Trophoblast cell (in vitro differentiated cells and primary cell): ENCODE data around the gene ASS1.

Experiments used
- DNase-seq, 2 donors: peaks; one replicate each; pipeline ENCODE4 v3.0.0-alpha.2; 2016
- H2AFZ ChIP-seq: 2 replicates; pipeline ENCODE4 v1.6.1; 2013; ENCODE audit warnings: low read length, moderate library complexity, mild to moderate bottlenecking; ENCODE audit not compliant: insufficient read depth, poor library complexity
- H2AK5ac ChIP-seq: 2 replicates; pipeline ENCODE4 v1.6.1; 2013; ENCODE audit warnings: mild to moderate bottlenecking, low read length
- H2BK120ac ChIP-seq: 2 replicates; pipeline ENCODE4 v1.6.1; 2013; ENCODE audit warnings: low read length, mild to moderate bottlenecking, moderate library complexity; ENCODE audit not compliant: insufficient read depth, poor library complexity
- H2BK12ac ChIP-seq: 2 replicates; pipeline ENCODE4 v1.6.1; 2013; ENCODE audit warnings: mild to moderate bottlenecking, low read length, moderate library complexity
- H2BK5ac ChIP-seq: 2 replicates; pipeline ENCODE4 v1.6.1; 2013; ENCODE audit warnings: low read length, low read depth, moderate library complexity, mild to moderate bottlenecking; ENCODE audit not compliant: poor library complexity
- H3K14ac ChIP-seq: 2 replicates; pipeline ENCODE4 v1.6.1; 2013; ENCODE audit warnings: mild to moderate bottlenecking, low read length
- H3K18ac ChIP-seq: 2 replicates; pipeline ENCODE4 v1.6.1; 2013; ENCODE audit warnings: mild to moderate bottlenecking, low read length
- H3K23ac ChIP-seq: 2 replicates; pipeline ENCODE4 v1.6.1; 2013; ENCODE audit warnings: low read length
- H3K27ac ChIP-seq: 2 replicates; pipeline ENCODE4 v1.5.1; 2013; ENCODE audit warnings: low read depth, mild to moderate bottlenecking, inconsistent platforms, low read length, moderate library complexity
- H3K27me3 ChIP-seq: 2 replicates; pipeline ENCODE4 v1.6.1; 2013; ENCODE audit warnings: inconsistent platforms, mild to moderate bottlenecking, low read length, moderate library complexity; ENCODE audit not compliant: insufficient read depth
- H3K36me3 ChIP-seq, 2 experiments: 1 replicate in 1 of 2; 2 replicates in 1 of 2; pipeline ENCODE4 v1.6.1; 2013; ENCODE audit warnings: low read length in 2 of 2, mild to moderate bottlenecking in 2 of 2, moderate library complexity in 1 of 2; ENCODE audit not compliant: insufficient read depth in 2 of 2, control insufficient read depth in 1 of 2
- H3K4ac ChIP-seq: 2 replicates; pipeline ENCODE4 v1.6.1; 2013; ENCODE audit warnings: low read depth, mild to moderate bottlenecking, low read length, moderate library complexity
- H3K4me1 ChIP-seq, 2 experiments: 1 replicate in 1 of 2; 2 replicates in 1 of 2; pipeline ENCODE4 v1.6.1; 2013; ENCODE audit warnings: low read length in 2 of 2, mild to moderate bottlenecking in 2 of 2, moderate library complexity in 1 of 2; ENCODE audit not compliant: insufficient read depth in 2 of 2, control insufficient read depth in 1 of 2
- H3K4me2 ChIP-seq: 2 replicates; pipeline ENCODE4 v1.6.1; 2013; ENCODE audit warnings: inconsistent platforms, mild to moderate bottlenecking, low read length, moderate library complexity
- H3K4me3 ChIP-seq: 2 replicates; pipeline ENCODE4 v1.5.1; 2013; ENCODE audit warnings: mild to moderate bottlenecking, low read depth, low read length, inconsistent platforms
- H3K79me1 ChIP-seq: one replicate; pipeline ENCODE4 v1.6.1; 2013; ENCODE audit warnings: low read length
- H3K79me2 ChIP-seq: 2 replicates; pipeline ENCODE4 v1.6.1; 2013; ENCODE audit warnings: low read length, mild to moderate bottlenecking; ENCODE audit not compliant: control insufficient read depth, insufficient read depth, poor library complexity
- H3K9ac ChIP-seq: 2 replicates; pipeline ENCODE4 v1.6.1; 2013; ENCODE audit warnings: mild to moderate bottlenecking, low read length
- H3K9me3 ChIP-seq: 2 replicates; pipeline ENCODE4 v1.6.1; 2013; ENCODE audit warnings: low read depth, mild to moderate bottlenecking, control low read depth, inconsistent platforms, low read length; ENCODE audit not compliant: insufficient read depth
- H4K12ac ChIP-seq: 2 replicates; pipeline ENCODE4 v1.6.1; 2013; ENCODE audit warnings: low read depth, mild to moderate bottlenecking, low read length, moderate library complexity
- H4K8ac ChIP-seq: 2 replicates; pipeline ENCODE4 v1.6.1; 2013; ENCODE audit warnings: low read depth, mild to moderate bottlenecking, low read length, moderate library complexity
- H4K91ac ChIP-seq: one replicate; pipeline ENCODE4 v1.6.1; 2013; ENCODE audit warnings: low read depth, mild to moderate bottlenecking, low read length, moderate library complexity
- WGBS: extraction: QIAGEN DNeasy Blood & Tissue Kit; methylation state at CpG from one replicate; pipeline ENCODE4 v1.1.7; 2013; ENCODE audit warnings: missing lambda C conversion rate; ENCODE audit not compliant: insufficient read length, insufficient coverage; ENCODE audit errors: extremely low coverage; 5-methylcytosine and 5-hydroxymethylcytosine counted together

The ASS1 gene

DNA sequence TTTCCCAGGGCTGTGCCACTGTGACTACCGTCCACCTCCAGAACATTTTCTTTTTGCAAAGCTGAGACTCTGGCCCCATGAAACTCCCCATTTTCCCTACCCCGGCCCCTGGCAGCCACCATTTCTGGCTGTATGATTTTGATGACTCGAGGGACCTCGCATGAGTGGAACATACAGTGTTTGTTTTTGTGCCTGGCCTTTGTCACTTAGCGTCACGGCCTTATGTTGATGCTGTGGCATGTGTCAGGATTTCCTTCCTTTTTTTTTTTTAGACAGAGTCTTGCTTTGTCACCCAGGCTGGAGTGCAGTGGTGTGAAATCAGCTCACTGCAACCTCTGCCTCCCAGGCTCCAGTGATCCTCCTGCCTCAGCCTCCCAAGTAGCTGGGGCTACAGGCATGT, 42.7 kb downstream of the ASS1 start:
- Histone ChIP-seq H3K36me3 (peaks cover 0 to 6% of the 10 kb centered on the region in 2 experiments), H4K12ac (no peak overlapping the region), H3K23ac (no peak overlapping the region), H4K91ac (no peak overlapping the region), H2BK120ac (no peak overlapping the region), H3K79me1 (no peaks in the 10 kb centered on the region), H3K4ac (no peak overlapping the region), H3K9ac (no peak overlapping the region), H3K27me3 (no peaks in the 10 kb centered on the region), H3K14ac (no peak overlapping the region), H3K18ac (no peak overlapping the region), H3K4me1 (no peaks in the 10 kb centered on the region), H3K4me3 (no peak overlapping the region), H3K27ac (no peak overlapping the region), H2AFZ (no peak overlapping the region), H2BK5ac (no peak overlapping the region), H3K4me2 (no peak overlapping the region), H3K79me2 (no peaks in the 10 kb centered on the region), H2BK12ac (no peak overlapping the region), H4K8ac (no peak overlapping the region), H3K9me3 (no peaks in the 10 kb centered on the region), H2AK5ac (no peak overlapping the region)
- WGBS = no CpG with 5 or more reads among the region's 6 CpGs
- DNase-seq = no peak

DNA sequence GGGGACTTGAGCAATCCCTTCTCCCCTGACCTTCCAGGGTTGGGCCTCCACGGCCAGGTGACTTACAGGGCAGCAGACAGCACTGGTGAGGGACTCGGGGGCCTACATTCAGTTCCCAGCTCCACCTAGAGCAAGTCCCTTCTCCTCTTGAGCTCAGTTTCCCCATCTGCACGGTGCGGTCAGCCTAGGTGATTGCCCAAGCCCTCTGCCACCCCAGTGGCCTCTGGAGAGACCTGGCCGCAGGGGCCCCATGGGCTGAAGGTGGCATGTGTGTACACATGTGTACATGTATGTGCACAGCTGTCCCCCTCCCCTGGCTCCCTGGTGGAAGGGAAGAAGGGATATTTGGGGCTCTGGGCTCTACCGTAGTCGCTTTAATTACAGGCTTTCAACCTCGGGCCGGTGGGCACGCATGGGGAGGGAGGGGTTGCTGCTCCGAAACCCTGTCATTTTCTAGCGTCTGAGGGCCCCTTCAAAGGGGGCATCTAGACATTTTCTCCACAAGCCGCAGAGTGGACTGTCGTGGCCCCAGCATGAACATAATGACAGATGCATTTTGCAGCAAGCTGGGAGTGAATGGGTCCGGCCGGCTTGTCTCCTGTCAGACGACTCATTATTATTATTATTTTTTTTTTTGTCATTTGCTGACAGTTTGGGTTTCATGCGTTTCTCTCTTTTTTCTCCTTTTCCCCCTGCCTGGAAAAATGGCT, 44.0 kb downstream of the ASS1 start:
- H3K79me2 ChIP-seq = no peaks in the 10 kb centered on the region
- no peak overlapping the region for H3K9ac ChIP-seq
- no peak overlapping the region for H3K27ac ChIP-seq
- H4K8ac ChIP-seq = no peak overlapping the region
- H3K79me1 ChIP-seq = no peaks in the 10 kb centered on the region
- no peak overlapping the region for H3K4me3 ChIP-seq
- no peak overlapping the region for H3K14ac ChIP-seq
- no peak overlapping the region for H3K4ac ChIP-seq
- no peak overlapping the region for H2BK120ac ChIP-seq
- no peak overlapping the region for H2BK12ac ChIP-seq
- H3K9me3 ChIP-seq = no peaks in the 10 kb centered on the region
- H3K23ac ChIP-seq = no peak overlapping the region
- no peak overlapping the region for H2AK5ac ChIP-seq
- no peak overlapping the region for H3K18ac ChIP-seq
- peaks cover 0 to 6% of the 10 kb centered on the region in 2 experiments for H3K36me3 ChIP-seq
- no peaks in the 10 kb centered on the region for H3K4me1 ChIP-seq
- H4K12ac ChIP-seq = no peak overlapping the region
- WGBS = no CpG with 5 or more reads among the region's 18 CpGs
- DNase-seq = no peak
- no peak overlapping the region for H4K91ac ChIP-seq
- H2BK5ac ChIP-seq = no peak overlapping the region
- no peaks in the 10 kb centered on the region for H3K27me3 ChIP-seq
- H2AFZ ChIP-seq = no peak overlapping the region
- H3K4me2 ChIP-seq = no peak overlapping the region

DNA sequence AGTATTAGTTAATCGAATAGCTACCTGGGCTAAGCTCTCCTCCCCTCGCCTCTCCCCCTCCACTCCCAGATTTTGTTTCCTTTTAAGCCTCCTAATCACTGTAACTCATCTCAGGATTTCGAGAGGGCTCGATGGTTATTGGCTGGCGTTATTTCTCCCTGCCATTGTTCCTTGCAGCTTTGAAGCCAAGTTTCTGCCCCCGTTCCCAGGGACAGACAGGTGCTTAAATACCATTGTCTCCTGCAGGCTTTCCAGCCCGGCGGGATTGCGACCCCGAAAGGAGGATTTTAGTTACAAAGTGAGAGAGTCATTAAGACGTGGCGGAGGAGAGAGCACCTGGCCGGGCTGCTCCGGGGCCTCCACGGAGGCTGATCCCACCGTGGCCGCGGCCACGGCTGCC, 46.2 kb downstream of the ASS1 start:
- Histone ChIP-seq H3K9ac (no peak overlapping the region), H4K91ac (no peak overlapping the region), H3K9me3 (peaks cover 12% of the 10 kb centered on the region), H4K12ac (no peak overlapping the region), H3K4me2 (no peak overlapping the region), H3K79me2 (no peaks in the 10 kb centered on the region), H3K27ac (no peak overlapping the region), H3K36me3 (peaks cover 4 to 8% of the 10 kb centered on the region in 2 experiments), H3K14ac (no peak overlapping the region), H4K8ac (no peak overlapping the region), H2BK120ac (no peak overlapping the region), H3K18ac (no peak overlapping the region), H3K4me1 (no peaks in the 10 kb centered on the region), H2BK5ac (no peak overlapping the region), H2BK12ac (no peak overlapping the region), H3K23ac (no peak overlapping the region), H3K79me1 (no peaks in the 10 kb centered on the region), H3K4me3 (no peak overlapping the region), H2AK5ac (no peak overlapping the region), H2AFZ (no peak overlapping the region), H3K27me3 (no peaks in the 10 kb centered on the region), H3K4ac (no peak overlapping the region)
- no CpG with 5 or more reads among the region's 19 CpGs for WGBS
- DNase-seq = no peak

DNA sequence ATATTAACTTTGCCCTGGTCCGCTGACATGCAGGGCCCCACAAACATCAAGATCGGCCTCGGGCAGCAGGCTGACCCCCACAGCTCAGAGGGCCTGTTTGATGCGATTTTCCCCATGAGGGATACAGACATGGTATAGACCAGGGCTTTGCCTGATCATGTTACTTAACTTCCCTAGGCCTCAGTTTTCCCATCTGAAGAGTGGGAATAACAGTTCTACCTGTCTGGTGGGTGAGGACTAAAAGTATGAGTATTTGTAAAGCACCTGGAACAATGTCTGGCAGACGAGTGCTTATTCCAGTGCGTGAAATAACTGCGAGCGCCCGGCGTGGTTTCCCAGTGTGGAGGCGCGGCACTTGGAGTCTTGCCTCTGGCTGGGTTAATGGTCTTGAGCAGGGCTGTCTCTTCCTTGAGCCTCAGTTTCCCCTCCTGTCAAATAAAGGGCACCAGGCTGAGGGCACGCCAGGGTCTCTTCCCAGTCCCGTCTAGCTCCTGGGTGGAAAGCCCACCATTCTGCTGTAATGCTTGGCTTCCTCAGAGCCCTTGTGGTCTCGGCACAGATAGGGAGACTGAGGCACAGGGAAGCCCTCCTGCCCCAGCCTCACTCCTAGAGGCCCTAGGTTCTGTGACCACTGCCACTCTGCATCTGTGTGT, 47.2 kb downstream of the ASS1 start:
- no peaks in the 10 kb centered on the region for H3K79me2 ChIP-seq
- no peak overlapping the region for H4K8ac ChIP-seq
- H2BK5ac ChIP-seq = no peak overlapping the region
- no peak overlapping the region for H4K12ac ChIP-seq
- no peak overlapping the region for H2BK120ac ChIP-seq
- no CpG with 5 or more reads among the region's 15 CpGs for WGBS
- no peak overlapping the region for H4K91ac ChIP-seq
- no peaks in the 10 kb centered on the region for H3K79me1 ChIP-seq
- H3K9ac ChIP-seq = no peak overlapping the region
- H3K4me2 ChIP-seq = no peak overlapping the region
- H2BK12ac ChIP-seq = no peak overlapping the region
- no peak overlapping the region for H3K14ac ChIP-seq
- H3K18ac ChIP-seq = no peak overlapping the region
- H2AK5ac ChIP-seq = no peak overlapping the region
- H3K27ac ChIP-seq = no peak overlapping the region
- no peak overlapping the region for H3K4me3 ChIP-seq
- H3K4me1 ChIP-seq = no peaks in the 10 kb centered on the region
- no peak overlapping the region for H3K23ac ChIP-seq
- H3K9me3 ChIP-seq = peaks cover 12% of the 10 kb centered on the region
- no peak overlapping the region for H3K4ac ChIP-seq
- H3K36me3 ChIP-seq = peaks cover 4 to 5% of the 10 kb centered on the region in 2 experiments
- no peak for DNase-seq
- H3K27me3 ChIP-seq = no peaks in the 10 kb centered on the region
- no peak overlapping the region for H2AFZ ChIP-seq
